OCI-LY7 (cell line): ENCODE measurements around the gene UBE4B. TPM values are rescaled to one million over a fixed set of nuclear protein-coding genes. Genes with fewer than 3 reads are reported as not detected.

Source experiments
- BruUV-seq: library from RNA; stranded (reverse); fragments of 400-500 nt; replicated peaks from 2 replicates; lab custom pipeline; 2021; lab: Mats Ljungman, UMichigan
- CTCF ChIA-PET: fragments of 300-600 bp; sonication (Branson Sonifier 250); formaldehyde crosslinking; loops from one replicate; lab custom pipeline; 2022; ENCODE audit warnings: antibody characterized with exemption; ENCODE audit not compliant: unreplicated experiment; lab: Charles Lee
- POLR2A ChIA-PET: fragments of 300-600 bp; sonication (Branson Sonifier 250); formaldehyde crosslinking; loops from one replicate; lab custom pipeline; 2022; ENCODE audit warnings: antibody characterized with exemption; lab: Charles Lee
- DNase-seq: peaks from one replicate; pipeline ENCODE4 v3.0.0-alpha.2; 2015; ENCODE audit warnings: low spot score
- H2AFZ ChIP-seq: fragments of 200-600 bp; sonication (generic), shearing (Covaris generic); 2 replicates; pipeline ENCODE4 v1.6.1; 2014; ENCODE audit warnings: mild to moderate bottlenecking, antibody characterized with exemption, low read length, moderate library complexity
- H3K27ac ChIP-seq: fragments of 200-600 bp; sonication (generic); 2 replicates; pipeline ENCODE4 v1.5.1; 2014; ENCODE audit warnings: mixed run types, low read depth, mild to moderate bottlenecking, moderate library complexity, low read length, inconsistent platforms; ENCODE audit not compliant: poor library complexity, severe bottlenecking
- H3K36me3 ChIP-seq: fragments of 200-600 bp; sonication (generic); 2 replicates; pipeline ENCODE4 v1.6.1; 2014; ENCODE audit warnings: mild to moderate bottlenecking, antibody characterized with exemption, low read length, moderate library complexity, mixed read lengths; ENCODE audit not compliant: insufficient read depth
- H3K4me1 ChIP-seq: fragments of 200-600 bp; sonication (generic); 2 replicates; pipeline ENCODE4 v1.5.1; 2014; ENCODE audit warnings: mild to moderate bottlenecking, low read length; ENCODE audit not compliant: insufficient read depth, poor library complexity, severe bottlenecking
- H3K4me2 ChIP-seq: fragments of 200-600 bp; sonication (generic); 2 replicates; pipeline ENCODE4 v1.6.1; 2014; ENCODE audit warnings: mild to moderate bottlenecking, low read length
- H3K4me3 ChIP-seq: fragments of 200-600 bp; sonication (generic); 2 replicates; pipeline ENCODE4 v1.5.1; 2014; ENCODE audit warnings: mild to moderate bottlenecking, low read depth, low read length; ENCODE audit not compliant: poor library complexity, severe bottlenecking
- H3K79me2 ChIP-seq: fragments of 200-600 bp; sonication (generic); 2 replicates; pipeline ENCODE4 v1.6.1; 2016; ENCODE audit warnings: low read depth, mild to moderate bottlenecking, low read length, moderate library complexity, mixed read lengths; ENCODE audit not compliant: insufficient read depth
- H3K9me2 ChIP-seq: fragments of 200-600 bp; sonication (generic); 2 replicates; pipeline ENCODE4 v1.6.1; 2016; ENCODE audit warnings: mild to moderate bottlenecking, low read length, mixed read lengths; ENCODE audit not compliant: insufficient read depth
- H3K9me3 ChIP-seq: fragments of 200-600 bp; sonication (generic); 2 replicates; pipeline ENCODE4 v1.6.1; 2014; ENCODE audit warnings: mild to moderate bottlenecking, mixed run types, low read length, mixed read lengths
- H4K20me1 ChIP-seq: fragments of 200-600 bp; sonication (generic); 2 replicates; pipeline ENCODE4 v1.6.1; 2014; ENCODE audit warnings: mild to moderate bottlenecking, antibody characterized with exemption, low read length, moderate library complexity, mixed read lengths; ENCODE audit not compliant: insufficient read depth
- EZH2phosphoT487 ChIP-seq: fragments of 200-600 bp; sonication (generic); IDR thresholded peaks from 2 replicates; pipeline ENCODE4 v1.6.1; 2018; ENCODE audit warnings: low read depth, borderline replicate concordance, mild to moderate bottlenecking, mixed run types, antibody characterized with exemption, low read length, moderate library complexity, mixed read lengths
- intact Hi-C: fragments of 100-400 bp; cut with micrococcal nuclease; formaldehyde crosslinking; loops from one replicate; pipeline ENCODE4 v1.10.0; 2022; ENCODE audit not compliant: unreplicated experiment
- total RNA-seq, 2 experiments: library from RNA; depleted of rRNA in 1 of 2; stranded (reverse); fragments of >200 nt in 1 of 2; shearing (Covaris generic) in 1 of 2; gene quantifications; 2 replicates each; pipeline ENCODE4 v1.2.3, GENCODE V29; 2014 to 2022
- TF ChIP-seq, protein P1 (sequence below): fragments of 200-600 bp; sonication (generic); conservative IDR thresholded peaks from 2 replicates; pipeline ENCODE4 v1.5.1; 2014; ENCODE audit warnings: mild to moderate bottlenecking, antibody characterized with exemption, low read length, moderate library complexity, mixed read lengths

Gene UBE4B
- total RNA-seq, 2 experiments from 2014 or later, result 21.5 to 40.7 TPM

DNA sequence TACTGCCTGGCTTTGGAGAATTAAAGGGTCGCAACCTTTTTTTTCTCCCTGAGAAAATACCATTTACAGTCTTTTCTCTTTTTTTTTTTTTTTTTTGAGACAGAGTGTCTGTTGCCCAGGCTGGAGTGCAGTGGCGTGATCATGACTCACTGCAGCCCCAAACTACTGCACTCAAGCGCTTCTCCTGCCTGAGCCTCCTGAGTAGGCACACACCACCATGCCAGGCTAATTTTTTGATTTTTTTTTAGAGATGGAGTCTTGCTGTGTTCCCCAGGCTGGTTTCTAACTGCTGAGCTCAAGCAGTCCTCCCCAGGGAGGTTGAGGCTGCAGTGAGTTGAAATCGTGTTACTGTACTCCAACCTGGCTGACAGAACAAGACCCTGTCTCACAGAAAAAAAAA is 24.6 kb downstream of the UBE4B start:
- H3K9me2 ChIP-seq, result no peaks in the 10 kb centered on the region
- H3K4me1 ChIP-seq, result no peaks in the 10 kb centered on the region
- H3K9me3 ChIP-seq, result no peaks in the 10 kb centered on the region
- peaks cover 4% of the 10 kb centered on the region; the same call in 1 of the 2 replicates for H3K36me3 ChIP-seq
- POLR2A ChIA-PET, result no interaction called here
- CTCF ChIA-PET, result no interaction called here
- no peak overlapping the region for H3K4me3 ChIP-seq
- no peak overlapping the region for H3K27ac ChIP-seq
- intact Hi-C loops, result no loop called here
- H4K20me1 ChIP-seq, result no peaks in the 10 kb centered on the region; the same call in 1 of the 2 replicates
- no peak overlapping the region for H2AFZ ChIP-seq
- H3K4me2 ChIP-seq, result no peak overlapping the region
- no peak for TF ChIP-seq EZH2phosphoT487
- TF ChIP-seq, protein P1, sequence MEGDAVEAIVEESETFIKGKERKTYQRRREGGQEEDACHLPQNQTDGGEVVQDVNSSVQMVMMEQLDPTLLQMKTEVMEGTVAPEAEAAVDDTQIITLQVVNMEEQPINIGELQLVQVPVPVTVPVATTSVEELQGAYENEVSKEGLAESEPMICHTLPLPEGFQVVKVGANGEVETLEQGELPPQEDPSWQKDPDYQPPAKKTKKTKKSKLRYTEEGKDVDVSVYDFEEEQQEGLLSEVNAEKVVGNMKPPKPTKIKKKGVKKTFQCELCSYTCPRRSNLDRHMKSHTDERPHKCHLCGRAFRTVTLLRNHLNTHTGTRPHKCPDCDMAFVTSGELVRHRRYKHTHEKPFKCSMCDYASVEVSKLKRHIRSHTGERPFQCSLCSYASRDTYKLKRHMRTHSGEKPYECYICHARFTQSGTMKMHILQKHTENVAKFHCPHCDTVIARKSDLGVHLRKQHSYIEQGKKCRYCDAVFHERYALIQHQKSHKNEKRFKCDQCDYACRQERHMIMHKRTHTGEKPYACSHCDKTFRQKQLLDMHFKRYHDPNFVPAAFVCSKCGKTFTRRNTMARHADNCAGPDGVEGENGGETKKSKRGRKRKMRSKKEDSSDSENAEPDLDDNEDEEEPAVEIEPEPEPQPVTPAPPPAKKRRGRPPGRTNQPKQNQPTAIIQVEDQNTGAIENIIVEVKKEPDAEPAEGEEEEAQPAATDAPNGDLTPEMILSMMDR, result no peak
- no peak for DNase-seq
- no peaks in the 10 kb centered on the region; the same call in 1 of the 2 replicates for H3K79me2 ChIP-seq
- BruUV-seq, result no TSS peak

DNA sequence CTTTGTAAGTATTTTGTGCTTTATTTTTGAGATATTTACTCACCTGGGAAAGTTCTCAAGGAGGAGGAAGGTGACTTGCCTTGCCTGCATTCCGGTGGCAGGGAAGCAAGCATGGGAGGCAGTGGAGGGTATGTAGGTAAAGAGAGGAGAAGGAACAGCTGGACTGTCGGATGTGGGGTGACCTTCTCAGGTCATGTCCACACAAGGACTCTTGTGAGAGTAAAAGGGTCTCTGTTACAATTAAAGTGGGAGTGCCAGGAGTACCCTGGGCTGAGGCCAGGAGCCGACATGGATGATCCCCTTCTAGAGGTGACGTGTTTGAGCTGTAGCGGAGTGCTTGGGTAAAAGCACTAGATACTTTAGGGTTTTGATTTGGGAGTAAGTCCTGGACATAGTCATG is 25.0 kb downstream of the UBE4B start:
- TF ChIP-seq EZH2phosphoT487, result no peak
- TF ChIP-seq, protein P1, result no peak
- Histone ChIP-seq H3K79me2 (no peaks in the 10 kb centered on the region; the same call in 1 of the 2 replicates), H3K4me2 (no peak overlapping the region), H3K4me1 (no peaks in the 10 kb centered on the region), H3K27ac (no peak overlapping the region), H2AFZ (no peak overlapping the region), H3K36me3 (0 out of 2 replicates have a peak, but pooled peaks cover 4% of the 10 kb centered on the region), H3K9me2 (no peaks in the 10 kb centered on the region), H3K4me3 (no peak overlapping the region), H3K9me3 (no peaks in the 10 kb centered on the region), H4K20me1 (no peaks in the 10 kb centered on the region; the same call in 1 of the 2 replicates)
- no TSS peak for BruUV-seq
- intact Hi-C loops, result no loop called here
- DNase-seq, result no peak
- POLR2A ChIA-PET, result interaction anchor here (0.6 kb wide), 1 partner anchor 11 kb away, joined by 9 read pairs; no protein-coding TSS in a partner anchor
- CTCF ChIA-PET, result no interaction called here

DNA sequence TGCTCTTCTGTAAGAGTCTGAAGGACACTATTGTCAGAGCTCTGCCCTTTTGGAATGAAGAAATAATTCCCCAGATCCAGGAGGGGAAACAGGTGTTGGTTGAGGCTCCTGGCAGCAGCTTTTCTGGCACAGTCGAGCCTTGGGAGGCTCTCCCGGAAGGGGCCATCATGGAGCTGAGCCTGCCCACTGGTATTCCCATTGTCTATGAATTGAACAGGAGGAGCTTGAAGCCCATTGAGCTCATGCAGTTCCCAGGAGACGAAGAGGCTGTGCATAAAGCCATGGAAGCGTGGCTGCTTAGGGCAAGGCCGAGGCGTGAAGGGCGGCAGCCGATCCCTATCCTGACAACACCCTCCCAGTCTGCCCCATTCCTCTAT is 26.6 kb downstream of the UBE4B start:
- intact Hi-C loops, result no loop called here
- Histone ChIP-seq H3K4me3 (no peak overlapping the region), H3K79me2 (no peaks in the 10 kb centered on the region; the same call in 1 of the 2 replicates), H3K4me1 (no peaks in the 10 kb centered on the region), H3K4me2 (no peak overlapping the region), H2AFZ (no peak overlapping the region), H3K9me2 (no peaks in the 10 kb centered on the region), H3K27ac (no peak overlapping the region), H3K9me3 (no peaks in the 10 kb centered on the region), H3K36me3 (no peaks in the 10 kb centered on the region), H4K20me1 (no peaks in the 10 kb centered on the region; the same call in 1 of the 2 replicates)
- ChIA-PET POLR2A (no interaction called here), CTCF (no interaction called here)
- no peak for TF ChIP-seq EZH2phosphoT487
- TF ChIP-seq, protein P1, result no peak
- BruUV-seq, result no TSS peak
- no peak for DNase-seq
